ENCODE measurements around the gene TIAM1.

The TIAM1 gene

DNA sequence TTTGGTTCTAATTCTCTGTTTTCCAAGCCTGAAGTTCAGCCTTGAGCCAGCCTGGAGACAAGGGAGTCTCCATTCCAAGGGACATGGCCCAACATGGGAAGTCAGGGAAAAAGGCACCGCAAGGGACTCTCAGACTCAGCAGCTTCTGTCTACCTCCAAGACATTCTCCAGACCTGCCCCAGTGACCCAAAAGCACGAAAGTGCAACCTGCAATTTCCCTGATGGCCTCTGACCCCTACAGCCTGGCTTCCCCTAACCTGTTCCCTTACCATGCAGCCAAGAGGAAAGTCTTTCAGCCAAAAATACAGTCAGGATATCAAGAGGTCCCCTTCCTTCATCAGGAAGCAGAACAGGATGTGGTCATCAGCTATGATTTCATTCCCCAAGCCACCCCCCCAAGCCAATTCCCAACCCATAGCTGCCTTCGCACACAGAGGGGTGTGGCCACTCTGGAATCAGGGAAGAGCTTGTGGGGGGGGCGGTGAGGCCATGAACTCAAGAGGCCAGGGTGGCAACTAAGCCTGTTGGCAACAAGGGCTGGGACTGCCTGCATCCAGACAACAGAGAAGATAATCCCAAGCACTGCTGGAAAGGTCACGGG, 59.2 kb downstream of the TIAM1 start:
- no peak for DNase-seq (ENCODE audit: low read depth in 3 of 3)

DNA sequence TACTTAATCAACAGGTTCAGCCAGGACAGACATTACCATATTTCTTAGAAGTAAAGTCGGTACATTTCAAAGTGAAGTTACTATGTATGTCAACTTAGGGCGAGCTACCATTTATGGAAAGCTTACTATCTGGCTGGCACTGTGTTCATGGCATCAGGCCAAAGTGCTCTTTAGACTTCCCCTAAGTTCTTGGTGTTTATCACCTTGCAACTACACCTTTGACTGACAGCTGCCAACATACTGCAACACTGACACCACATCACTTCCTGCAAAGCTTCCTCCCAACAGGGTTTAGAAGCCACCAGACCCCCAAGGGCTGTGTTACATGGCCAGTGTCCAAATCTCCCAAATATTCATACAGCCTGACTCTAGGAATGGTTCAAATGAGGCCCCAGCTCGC, 61.0 kb downstream of the TIAM1 start:
- no peak for DNase-seq (ENCODE audit: low read depth in 3 of 3)

DNA sequence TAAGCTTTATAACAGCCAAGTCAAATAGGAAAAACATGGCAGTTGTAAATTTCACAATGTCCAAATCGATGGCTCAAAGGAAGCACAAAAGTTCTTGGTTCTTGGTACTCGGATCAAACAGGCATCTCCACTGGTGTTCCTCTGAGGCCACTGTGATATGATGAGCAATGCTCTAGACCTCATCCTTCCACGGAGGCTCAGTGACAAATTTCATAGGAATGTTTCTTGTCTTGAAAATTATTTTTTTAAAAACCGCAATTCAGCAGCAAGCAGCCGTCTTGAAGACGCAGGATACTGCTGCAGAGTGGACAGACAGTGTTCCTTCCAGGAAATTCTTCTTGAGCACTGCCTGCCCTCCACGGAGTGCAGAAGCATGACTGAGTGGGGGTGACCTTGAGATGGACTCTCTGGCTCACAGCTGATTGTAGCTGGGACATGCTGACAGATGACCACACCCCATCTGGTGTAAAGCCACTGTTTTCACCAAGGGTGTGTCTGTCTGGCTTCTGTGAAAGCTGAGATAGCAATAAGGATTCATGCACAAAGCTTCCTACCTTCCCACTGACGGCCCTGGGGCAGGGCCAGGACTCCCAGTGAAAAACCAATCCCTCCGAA, 61.9 kb downstream of the TIAM1 start:
- DNase-seq (ENCODE audit: low read depth in 3 of 3), result no peak

DNA sequence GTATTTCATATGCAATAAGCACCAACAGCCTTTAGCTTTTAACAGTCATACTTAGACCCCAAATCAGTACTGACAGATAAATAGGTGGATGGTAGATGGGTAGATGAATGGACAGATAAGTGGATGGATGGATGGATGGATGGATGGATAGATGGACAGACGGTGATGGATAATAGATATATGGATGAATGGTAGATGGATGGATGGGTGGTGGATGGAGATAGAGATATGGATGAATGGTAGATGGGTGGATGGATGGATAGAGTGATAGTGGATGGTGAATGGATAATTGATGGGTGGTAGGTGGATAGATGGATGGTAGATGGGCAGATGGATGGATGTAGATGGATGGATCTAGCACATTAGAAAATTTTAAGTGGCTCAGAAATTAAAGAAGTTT, 62.5 kb downstream of the TIAM1 start:
- no peak for DNase-seq (ENCODE audit: low read depth in 3 of 3)

DNA sequence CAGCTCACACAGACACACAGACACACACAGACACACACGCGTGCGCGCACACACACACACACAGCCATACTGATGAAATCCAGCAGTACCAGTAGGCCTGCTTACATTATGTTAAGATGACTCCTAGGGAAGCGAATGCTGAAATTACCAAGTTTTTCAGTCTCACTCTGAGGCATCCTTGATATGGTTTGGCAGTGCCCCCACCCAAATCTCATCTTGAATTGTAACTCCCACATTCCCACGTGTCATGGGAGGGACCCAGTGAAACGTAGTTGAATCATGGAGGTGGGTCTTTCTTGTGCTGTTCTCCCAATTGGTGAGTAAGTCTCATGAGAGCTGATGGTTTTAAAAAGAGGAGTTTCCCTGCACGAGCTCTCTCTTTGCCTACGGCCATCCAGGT, 64.1 kb downstream of the TIAM1 start:
- DNase-seq (ENCODE audit: low read depth in 3 of 3), result no peak

DNA sequence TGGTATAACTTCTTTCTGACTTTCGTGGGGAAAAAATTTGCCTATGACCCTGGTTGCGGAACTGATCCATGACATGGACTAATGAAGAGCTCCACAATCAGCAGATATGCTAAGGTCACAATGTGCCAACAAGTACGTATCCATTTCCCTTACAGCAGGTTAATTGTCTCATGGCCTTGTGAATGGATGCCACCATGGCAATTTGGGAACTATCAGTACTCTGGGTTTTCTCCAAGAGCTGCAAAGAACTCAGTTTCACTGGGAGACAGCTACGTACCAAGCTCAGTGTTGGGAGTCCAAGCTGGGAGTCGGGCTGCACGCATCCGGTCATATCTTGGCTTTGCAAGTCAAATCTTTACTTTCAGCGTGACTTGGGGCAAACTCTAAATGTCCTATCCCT, 64.8 kb downstream of the TIAM1 start:
- DNase-seq (ENCODE audit: low read depth in 3 of 3), result no peak

DNA sequence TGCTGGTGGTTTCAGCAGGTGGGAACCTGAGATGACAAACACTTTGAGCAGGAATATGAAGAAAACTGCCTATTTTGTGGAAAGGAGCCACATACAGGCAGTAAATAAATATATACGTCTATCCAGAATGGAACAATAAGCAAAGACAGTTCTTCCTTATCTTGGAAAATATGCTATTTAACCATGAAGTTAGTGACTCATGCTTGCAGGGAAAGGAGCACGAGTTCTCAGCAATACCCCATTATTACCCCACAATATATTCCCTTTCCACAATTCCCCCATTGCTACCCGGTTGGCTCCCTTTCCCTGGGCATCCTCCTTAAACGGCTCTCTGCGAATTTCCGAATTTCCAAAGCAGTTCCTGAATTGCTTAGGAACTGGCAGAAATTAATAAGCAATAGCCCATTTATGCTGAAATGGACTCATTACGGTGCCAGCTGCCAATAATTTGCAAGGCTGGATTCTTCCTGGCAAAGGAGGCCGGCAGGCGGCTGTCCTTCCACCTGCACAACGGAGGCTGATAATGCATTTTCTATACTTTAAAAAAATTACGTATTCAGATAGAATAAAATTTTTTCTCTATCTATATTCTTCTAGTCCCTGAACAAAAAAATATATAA, 65.4 kb downstream of the TIAM1 start:
- no peak for DNase-seq (ENCODE audit: low read depth in 3 of 3)

DNA sequence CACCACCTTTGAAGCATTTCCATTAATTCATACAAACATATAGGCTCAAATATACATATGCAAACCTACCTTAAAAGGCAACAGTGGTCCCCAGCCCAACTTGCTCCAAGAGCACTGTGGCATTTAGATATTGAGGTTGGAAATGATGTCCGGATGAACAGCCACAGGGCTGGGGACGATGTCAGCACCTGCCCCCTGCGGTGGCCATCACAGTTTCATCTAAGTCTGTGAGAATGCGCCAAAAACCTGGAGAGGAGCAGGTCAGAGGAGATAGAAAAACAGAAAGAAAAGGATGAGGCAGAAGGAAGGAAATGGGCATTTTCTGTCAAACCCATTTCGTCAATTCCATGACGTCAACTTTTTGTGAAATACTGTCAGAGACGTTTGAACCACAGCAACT, 67.4 kb downstream of the TIAM1 start:
- DNase-seq (ENCODE audit: low read depth in 3 of 3), result no peak

DNA sequence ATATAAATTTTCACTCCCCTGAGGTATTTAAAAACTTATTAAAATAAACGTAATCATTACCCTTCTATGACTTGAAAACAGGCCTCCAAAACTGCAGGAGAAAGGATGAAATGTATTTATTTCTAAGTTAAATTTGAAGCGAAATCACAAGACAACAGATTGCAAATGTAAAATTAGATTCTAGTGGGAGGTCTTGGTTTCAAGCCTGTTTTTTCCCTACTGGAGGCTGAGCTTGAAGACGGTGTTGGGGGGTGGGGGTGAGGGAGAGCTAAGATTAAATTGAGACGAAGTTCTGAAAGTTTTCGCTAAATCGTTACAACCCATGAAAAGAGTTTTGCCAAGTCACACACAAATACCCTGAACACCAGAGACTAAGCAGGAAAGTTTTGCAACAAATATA, 68.2 kb downstream of the TIAM1 start:
- DNase-seq (ENCODE audit: low read depth in 3 of 3), result no peak

DNA sequence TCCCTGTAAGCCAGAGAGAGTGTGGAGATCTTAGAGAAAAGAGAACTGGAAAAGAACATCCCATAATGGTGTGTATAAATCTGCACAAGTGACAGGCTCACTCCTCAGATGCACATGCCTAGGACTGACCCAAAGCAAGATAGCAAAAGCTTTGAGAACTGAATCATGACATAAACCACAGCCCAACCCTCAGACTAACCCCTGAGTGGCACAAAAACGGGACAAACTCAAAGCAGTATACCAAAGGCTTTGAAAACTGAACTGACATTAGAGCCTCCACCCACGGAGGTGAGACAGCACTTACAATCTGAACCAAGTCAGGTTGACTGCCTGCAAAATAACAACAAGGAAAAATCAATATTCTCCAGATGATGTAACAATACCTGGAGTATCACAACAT, 70.8 kb downstream of the TIAM1 start:
- DNase-seq (ENCODE audit: low read depth in 3 of 3), result no peak

DNA sequence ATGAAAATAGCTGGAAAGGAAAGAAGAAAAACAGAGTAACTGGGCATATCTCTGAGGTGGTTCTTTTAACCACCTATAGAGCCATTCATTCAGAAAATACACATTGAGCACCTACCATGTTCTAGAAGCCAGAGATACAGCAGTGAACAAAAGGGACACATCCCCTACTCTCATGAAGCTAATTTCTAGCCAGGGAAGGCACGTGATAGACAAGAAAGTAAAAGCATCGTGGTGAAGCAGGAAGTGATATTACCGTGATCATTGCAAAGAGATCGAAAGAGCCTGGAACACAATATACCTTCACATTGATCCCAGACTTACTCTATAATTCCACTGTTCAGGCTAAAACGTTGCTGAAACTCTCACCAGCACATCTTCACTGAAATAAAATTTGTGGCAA, 76.0 kb downstream of the TIAM1 start:
- no peak for DNase-seq (ENCODE audit: low read depth in 3 of 3)

DNA sequence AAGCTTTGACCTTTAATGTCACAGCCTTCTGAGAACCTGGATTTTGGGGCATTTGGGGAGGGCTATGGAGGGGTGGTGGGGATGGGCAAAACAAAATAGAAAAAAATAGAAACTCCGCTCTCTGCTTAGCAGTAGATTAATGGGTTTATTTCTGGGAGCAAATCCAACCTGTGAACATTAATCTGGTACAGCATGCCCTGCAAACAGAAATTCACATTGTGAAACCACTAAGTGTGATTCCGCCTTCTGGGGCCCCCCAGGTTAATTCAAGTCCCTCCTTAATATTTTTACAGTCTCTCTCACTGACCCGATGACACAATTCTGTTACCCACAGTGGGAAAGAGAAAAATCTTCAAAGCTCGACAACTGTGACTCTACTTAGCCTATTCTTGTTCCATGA, 76.4 kb downstream of the TIAM1 start:
- DNase-seq (ENCODE audit: low read depth in 3 of 3), result no peak

DNA sequence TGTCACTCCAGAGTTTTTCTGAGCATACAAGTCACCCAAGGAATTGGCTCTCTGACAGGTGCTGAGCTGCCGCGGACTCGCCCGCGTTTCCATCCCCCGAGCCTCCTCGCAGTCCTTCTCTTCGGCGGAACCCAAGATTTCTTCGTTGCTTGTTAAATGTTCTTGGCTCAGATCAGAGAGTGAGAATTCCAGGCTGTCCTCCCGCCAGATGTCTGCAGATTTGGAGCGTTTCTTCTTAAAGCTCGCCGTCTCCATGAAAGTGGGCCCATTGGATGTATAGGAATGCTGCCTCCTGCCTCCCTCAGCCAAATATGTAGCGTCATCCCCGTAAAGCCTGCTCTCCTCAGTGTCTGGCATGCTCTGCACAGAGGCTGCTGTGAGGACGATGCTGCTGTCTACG, 77.8 kb downstream of the TIAM1 start:
- DNase-seq (ENCODE audit: low read depth in 3 of 3), result no peak

DNA sequence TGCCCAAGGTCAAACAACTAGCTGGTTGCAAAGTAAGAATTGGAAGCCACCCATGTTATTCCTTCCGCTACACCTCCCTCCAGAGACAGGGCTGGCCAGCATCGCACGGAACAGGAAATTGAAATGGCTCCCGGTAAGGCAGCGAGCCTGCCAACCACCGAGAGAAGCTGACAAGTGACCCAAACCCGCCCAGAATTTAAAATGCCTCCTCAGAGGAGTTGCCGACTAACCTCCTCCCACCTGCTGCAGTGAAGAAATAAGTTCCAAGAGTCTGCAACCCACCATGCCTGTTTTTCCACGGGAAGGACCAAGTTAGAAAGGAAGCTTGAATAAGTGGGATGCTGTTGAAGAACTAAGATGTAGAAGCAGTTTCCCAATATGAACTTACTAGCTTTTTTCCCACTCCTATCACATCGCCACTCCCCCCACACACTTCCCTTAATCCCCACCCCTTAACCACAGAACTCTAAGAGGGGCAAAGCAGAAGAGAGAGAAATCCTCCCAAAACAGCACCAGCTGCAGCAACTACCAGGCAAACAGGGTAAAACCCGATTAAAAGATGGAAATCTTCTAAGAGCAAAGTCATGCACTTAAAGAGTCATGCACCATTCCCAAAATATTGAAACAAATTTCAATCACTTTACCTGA, 78.6 kb downstream of the TIAM1 start:
- no peak for DNase-seq (ENCODE audit: low read depth in 3 of 3)

DNA sequence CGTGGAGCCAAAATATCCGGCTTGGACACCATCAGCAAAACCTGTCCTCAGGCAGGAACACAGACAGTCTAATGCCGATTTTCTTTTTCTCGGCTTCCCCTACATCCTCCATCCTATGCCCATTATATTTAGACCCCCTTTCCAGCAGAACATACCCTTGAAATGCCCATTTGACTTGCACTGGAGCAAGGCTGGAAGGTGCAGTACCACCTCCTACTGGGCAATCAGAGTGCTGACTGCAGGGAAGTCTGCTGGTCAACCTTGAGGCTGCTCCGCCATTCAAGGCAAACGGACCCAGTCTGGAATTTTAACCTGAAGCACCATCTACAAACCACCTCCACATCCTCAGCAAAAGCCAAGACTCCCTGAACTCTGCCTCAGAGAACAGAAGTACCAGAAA, 79.5 kb downstream of the TIAM1 start:
- no peak for DNase-seq (ENCODE audit: low read depth in 3 of 3)

DNA sequence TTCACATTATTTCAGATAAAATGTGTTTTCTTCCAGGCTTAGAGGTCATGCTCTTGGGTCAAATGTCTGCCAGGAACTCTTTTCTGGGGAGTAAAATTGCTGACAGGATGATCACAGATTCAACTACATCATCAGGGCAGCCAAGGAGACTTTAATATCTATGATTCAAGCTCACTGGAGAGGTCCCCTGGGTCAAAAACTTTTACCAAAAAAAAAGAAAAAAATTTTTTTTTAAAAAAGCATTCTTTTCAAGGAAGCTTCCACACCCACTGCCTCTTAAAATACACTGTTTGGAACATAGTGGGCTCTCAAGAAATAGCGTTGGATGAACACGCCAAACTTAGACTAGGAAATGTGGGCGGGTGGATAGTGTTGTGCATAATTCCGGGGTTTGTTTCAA, 81.3 kb downstream of the TIAM1 start:
- no peak for DNase-seq (ENCODE audit: low read depth in 3 of 3)

DNA sequence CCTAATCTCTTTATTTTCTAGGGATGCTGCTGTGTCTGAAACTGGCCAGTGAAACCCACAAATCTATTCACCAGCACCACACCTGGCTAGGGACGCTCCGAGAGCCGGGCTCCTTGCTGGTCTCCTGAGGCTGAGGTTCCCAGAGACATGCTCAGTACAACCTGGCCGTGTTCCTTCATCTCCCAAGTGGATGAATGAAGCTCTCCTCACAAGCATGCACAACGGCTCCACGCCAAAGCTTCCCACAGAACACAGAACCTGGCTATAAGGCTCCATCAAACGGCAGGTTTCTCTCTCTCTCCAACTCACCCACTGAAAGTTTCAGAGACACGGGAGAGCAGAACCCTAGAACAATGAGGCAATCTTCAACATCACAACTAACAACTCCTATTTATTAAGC, 82.3 kb downstream of the TIAM1 start:
- no peak for DNase-seq (ENCODE audit: low read depth in 3 of 3)

DNA sequence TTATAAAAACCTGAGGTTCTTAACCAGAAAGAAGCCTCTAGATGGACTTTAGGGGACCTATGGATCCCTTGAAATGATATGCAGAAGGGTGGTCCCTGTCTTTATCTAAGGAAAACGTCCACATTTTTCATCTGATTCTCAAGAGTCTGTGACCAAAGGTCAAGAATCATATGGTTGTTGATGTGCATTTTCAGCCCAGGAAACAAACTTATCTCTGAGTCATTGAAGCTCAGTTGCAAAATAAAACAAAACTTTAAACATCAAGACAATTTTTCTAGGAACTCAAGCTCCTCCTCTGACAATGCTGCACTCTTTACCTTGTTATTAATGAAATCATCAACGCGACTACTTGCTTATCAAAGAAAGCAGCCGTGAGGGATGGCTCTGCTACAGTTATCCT, 83.3 kb downstream of the TIAM1 start:
- DNase-seq (ENCODE audit: low read depth in 3 of 3), result no peak

DNA sequence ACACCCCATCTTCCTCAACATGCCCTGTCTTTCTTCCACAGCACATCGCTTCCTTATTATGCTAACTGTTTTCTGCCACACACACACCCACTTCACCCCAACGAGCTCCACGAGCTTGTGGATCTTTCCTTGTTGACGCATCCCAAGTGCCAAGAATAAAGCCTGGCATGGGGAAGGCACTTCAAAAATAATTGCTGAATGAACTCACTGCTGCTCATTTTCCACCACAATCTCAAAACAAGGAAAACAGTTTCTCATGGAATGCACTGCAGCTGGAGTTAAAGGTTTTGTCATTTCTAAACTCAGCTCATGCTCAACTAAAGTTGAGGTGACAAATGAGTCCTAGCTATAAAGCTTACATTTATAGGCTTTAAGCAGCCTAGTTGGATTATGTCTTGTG, 86.0 kb downstream of the TIAM1 start:
- DNase-seq (ENCODE audit: low read depth in 3 of 3), result no peak

DNA sequence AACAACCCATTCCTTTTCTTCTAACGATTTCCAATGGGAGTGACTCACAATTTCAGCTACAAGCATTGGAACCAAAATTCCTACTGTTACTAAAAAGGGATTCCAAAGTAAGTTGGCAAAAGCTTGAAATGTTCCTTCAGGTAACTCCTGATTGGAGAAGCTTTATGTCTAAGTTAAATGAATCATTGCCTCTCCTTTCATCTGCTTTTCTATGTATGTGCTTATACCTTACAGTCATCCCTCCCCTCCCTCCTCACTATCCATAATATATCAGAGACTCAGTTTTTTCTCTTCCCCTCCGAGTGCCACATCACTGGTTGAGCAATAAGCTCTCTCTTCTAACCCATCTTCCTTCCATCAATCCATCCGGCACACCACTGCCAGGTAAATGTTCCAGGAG, 86.8 kb downstream of the TIAM1 start:
- no peak for DNase-seq (ENCODE audit: low read depth in 3 of 3)

DNA sequence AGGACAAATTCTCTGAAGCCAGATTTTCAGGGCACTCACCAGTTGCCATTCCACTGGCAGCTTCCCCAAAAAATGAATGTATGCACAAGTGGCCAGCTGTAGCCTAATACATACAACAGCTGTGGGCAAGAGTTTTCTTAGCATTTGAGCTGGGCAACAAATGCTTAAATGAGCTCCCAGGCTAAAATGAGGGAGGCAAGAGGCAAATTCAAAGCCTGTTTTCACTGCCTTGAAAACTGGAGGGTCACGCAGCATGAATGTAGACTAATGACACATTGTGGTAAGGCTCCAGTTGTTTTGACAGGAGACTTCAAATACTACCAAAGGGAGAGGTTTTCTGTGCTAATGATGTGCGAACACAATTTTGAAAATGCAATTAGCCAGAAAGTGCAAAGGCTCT, 88.2 kb downstream of the TIAM1 start:
- no peak for DNase-seq (ENCODE audit: low read depth in 3 of 3)

DNA sequence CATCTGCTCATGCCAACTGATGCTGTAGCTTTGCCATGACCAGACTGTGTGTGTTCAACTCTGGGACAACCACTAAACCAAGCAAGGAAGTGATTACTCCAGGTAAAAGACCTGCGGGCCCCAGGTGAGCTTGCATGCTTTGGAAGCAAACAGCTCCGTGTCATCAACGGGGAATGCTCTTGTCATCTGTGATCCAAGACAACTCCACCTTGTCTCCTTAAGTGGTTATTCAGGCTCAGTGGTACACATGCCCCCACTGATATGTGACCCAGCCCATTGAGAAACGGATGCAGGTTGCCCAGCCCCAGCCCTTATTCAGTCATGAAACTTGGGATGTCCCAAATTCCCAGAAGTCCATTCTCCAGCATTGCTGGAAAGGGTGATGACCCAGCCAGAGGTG, 89.0 kb downstream of the TIAM1 start:
- no peak for DNase-seq (ENCODE audit: low read depth in 3 of 3)

DNA sequence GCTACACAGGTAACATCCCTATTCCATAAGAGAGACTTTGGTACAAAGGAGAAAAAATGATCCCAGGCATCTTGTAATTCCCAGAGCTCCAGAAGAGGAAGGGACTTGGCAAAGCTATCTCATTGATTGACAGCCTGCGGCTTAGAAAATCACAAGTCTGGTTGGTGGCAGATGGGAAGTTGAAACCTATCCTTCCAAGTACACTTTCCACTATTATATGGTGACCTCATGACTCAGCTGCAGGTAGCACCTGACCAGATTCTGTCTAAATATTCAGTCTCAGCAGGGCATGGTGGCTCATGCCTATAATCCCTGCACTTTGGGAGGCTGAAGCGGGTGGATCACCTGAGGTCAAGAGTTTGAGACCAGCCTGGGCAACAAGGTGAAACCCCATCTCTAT, 89.9 kb downstream of the TIAM1 start:
- DNase-seq (ENCODE audit: low read depth in 3 of 3), result no peak
